NOMO-1 treated with DMSO at 0.1 percent for 48 hours (cell line): ENCODE data around the gene PHLDA2.

Experiments used
- DNase-seq: peaks from one replicate; lab custom pipeline; 2025; ENCODE audit not compliant: unreplicated experiment; lab: John Stamatoyannopoulos, UW

Gene PHLDA2

DNA sequence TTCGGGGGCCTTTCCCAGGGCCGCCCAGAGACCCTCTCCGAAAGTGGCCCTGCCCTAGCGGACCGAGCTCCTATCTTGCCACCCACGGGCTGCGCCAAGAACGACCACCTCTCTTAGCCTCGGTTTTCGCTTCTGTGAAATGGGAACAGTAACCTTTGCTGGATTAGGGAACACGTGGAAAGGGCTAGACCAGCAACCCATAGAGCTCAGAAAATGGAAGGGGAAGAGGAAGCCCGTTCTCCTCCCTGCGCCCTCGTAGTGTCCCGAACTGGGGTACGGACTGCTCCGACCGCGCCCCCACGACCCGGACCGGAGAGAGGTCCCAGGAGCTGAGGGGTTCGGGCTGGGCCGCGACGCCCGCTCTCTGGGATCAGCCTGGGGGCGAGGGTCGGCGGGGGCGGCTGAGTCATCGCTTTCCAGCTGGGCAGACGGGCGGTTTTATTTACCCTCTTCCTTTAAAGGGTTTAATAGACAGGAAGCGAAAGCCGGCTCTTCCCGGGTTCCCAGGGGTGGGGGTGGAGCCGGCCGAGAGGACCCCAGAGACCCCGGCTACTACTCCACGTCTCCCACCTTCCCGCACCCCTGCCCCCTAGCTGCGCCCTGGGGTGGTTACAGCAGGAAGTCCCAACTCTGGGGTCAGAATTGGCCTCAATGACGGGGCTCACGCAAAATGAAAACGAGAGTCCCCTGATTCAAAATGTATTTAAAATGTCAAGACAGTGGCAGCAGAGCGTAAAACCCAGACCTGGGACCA lies 907 bp upstream of the PHLDA2 start:
- DNase-seq: peak; percentile 42

DNA sequence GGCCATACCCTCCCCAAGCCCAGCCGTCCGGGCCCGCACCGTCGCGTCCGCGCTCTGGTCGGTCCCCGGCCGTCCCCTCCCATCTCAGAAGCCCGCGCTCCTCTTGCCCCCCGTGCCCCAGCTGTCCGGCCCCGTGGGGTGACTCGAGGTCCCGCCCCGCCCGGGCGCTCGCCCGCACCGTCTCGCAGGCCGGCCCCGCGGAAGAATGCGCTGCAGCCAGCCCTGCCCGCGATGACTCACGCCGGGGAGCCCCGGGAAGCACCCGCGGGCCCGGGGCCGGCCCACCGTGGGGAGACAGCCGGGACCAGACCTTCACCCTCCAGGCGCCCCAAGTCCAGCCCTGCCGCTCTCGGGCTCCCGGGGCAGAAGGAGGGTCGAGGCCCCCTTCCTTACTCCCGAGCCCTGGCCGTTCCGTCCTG lies 320 bp upstream of the PHLDA2 start:
- DNase-seq: peak; percentile 56

DNA sequence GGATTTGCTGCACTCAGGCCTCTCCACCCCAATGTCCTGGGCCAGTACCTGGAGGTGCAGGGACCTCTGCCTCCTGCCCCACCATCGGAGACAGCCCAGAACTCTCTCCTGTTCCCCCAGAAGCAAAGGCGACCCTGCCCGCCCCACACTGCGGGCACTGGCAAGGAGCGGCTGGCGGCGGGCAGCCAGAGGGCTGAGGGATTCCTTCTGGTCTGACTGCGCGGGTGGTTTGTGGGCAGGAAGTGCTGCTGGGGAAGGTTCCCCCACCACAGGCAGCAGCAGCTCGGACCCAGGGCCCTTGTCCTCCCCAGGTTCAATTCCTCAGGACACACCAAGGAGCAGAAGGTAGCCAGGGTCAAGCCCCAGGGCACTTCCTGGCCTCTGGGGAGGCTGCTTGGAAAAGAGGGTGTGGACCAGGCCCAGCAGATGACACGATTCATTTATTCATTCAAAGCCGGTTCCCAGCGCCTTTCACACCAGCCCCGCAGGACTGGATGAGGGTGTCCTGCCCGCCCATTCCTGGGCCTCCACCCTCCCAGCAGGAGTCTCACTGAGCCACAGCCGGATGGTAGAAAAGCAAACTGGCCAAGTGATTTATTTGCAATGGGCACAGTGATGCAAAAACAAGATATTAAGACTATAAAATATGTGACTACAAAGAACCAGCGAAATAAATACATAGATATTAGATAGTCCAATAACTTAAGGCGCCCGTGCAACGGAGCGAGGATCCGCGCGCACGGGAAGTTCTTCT lies 1.2 kb downstream of the PHLDA2 start:
- DNase-seq: peak; percentile 14

DNA sequence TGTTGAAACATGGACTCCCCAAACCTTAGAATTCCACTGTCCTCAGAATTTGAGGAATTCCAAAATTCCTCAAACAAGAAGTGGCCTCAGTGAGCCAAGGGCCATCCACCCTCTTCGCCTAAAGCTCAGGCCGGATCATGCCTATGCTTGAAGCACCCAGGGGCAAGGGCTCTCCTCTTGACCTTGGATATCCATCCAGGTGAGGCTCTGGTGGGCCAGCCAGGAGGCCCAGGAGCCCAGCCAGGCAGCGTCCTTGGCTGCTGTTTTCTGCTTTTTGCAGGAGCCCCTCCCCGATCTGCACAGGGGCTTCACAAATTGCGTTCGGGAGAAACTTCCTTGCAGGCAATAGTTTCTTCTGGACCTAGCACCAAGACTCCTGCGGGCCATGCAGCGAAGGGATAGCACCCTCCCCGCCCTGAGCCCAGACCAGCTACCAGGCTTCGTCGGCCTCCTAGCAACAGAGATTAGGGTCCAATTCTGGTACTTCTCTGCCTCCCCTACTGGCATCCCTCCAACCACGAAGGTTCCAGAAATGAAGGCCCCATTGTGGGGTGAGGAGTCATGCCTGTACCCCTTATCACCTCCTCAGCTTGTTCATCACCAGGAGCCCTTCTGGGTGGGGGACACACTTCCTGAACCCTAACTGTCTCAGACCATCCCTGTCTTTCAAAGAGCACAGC lies 2.0 kb downstream of the PHLDA2 start:
- no peak for DNase-seq

DNA sequence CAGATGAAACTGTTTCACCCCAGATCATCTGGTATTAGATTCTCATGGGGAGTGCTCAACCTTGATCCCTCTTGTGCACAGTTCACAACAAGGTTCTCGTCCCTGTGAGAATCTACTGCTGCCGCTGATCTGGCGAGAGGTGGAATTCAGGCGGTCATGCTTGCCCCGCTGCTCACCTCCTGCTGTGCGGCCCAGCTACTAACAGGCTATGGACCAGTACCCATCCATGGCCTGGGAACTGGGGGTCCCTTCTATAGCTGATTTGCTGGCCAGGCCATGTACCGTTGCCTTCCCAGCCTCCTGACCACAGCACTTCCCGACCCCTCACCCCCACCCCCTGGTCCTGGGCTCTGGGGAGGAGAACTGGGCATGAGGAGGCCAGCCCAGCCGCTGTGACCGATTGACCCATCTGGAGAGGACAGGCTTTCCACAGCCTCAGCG lies 2.6 kb downstream of the PHLDA2 start:
- DNase-seq: no peak

DNA sequence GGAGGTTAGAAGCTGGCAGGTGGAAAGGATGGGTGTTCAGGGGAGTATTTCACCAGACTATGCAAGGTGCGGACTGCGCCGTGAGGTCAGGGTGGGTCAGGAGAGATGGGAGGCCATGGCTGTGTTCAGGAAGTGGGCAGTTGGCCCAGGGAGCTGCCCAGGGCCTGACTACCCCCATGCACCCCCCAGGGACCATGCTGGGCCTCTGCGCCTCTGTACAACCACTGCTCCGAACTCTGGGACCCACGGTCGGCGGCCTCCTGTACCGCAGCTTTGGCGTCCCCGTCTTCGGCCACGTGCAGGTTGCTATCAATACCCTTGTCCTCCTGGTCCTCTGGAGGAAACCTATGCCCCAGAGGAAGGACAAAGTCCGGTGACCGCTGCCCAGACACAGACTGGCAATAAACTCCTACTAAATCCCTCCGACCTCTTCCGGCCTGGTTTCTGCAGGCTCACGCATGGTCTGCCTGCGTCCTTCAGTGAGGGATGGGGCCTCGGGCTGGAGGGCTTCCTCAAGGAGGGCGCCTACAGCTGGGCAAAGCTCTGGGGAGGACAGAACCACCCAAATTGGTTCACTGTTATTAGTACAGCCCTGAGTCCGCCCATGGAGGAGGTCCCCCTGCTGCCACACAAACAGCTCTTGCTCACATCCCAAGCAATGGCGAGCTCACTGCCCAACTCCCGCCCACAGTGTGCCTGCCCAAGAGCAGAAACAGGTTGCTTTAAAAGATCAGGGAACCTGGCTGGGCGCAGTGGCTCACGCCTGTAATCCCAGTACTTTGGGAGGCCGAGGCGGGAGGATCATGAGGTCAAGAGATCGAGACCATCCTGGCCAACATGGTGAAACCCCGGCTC lies 4.2 kb downstream of the PHLDA2 start:
- no peak for DNase-seq

DNA sequence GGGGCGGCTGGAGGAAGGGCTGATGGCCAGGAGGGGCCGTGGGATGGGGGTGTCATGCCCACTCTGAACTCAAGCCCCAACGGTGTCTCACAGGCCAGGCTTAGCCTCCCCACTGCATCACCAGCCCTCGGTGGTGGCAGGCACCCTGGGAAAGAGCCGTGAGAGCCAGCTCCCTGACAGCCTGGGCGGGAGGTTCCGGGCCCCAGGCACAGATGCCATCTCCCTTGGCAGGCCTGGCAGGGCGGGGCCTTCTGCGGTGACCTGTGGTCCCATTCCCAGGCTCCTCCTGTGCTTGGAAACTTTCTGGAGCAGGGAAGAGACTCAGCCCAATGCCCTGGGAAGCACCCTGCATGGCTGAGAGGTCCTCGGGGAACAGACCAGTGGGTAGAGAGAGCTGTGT lies 4.8 kb downstream of the PHLDA2 start:
- DNase-seq: no peak

DNA sequence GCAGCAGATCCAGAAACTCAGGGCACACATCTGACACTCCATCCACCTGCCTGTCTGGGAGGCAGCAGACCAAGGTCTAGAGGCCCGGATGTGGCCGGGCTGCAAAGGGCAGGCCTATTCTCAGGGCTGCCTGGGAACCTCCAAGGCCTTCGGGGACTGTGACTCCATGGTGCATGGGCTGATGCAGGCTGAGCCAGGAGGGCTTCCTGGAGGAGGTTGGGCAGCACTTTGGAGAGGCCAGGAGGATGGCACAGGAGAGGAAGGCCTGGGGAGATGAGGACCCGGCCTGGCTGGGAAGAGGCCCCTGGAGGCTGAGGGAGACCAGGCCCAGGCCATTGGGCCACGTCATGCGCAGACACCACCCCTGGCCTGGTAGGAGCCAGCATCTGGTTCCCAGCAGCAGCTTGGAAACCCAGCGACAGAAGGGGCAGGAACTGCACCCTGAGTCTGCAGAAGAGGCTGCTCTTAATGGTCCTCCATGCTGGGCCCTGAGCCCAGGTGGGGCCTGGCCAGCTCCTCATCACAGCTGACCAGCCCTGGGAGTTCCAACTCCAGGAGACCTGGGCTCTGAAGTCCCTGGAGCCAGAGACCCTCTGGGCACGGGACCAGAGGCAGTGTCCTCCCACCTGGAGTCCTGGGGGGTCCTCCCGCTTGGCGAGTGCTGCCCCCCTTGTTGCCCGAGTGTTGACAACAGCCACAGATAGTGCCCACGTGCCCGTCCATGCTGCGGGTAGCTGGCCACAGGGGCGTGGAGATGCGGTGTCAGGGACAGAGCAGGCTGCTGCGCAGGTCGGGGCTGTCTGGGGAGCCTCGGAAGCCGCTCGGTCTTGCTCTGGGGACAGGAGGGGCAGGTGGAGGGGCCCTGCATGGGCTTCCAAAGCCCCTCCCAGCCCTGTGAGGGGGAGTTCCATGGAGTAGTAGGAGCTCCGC lies 5.5 kb downstream of the PHLDA2 start:
- DNase-seq: no peak

DNA sequence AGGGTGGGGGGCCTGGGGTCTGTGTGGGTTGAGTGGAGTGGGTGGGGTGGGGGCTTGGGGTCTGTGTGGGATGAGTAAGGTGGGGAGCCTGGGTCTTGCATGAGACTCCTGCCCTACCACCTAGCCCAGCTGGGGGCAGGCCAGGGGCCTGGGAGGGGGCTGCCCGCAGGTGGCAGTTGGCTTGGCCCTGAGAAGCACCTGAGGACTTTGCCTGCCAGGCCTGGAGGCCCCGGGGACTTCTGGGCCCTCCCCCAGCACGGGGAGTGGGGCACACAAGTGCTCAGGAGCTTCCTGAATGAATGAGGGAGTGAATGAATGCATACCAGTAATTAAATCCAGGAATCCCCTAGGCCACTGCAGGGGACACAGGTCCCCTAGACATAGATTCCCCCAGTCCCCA lies 6.6 kb downstream of the PHLDA2 start:
- no peak for DNase-seq

DNA sequence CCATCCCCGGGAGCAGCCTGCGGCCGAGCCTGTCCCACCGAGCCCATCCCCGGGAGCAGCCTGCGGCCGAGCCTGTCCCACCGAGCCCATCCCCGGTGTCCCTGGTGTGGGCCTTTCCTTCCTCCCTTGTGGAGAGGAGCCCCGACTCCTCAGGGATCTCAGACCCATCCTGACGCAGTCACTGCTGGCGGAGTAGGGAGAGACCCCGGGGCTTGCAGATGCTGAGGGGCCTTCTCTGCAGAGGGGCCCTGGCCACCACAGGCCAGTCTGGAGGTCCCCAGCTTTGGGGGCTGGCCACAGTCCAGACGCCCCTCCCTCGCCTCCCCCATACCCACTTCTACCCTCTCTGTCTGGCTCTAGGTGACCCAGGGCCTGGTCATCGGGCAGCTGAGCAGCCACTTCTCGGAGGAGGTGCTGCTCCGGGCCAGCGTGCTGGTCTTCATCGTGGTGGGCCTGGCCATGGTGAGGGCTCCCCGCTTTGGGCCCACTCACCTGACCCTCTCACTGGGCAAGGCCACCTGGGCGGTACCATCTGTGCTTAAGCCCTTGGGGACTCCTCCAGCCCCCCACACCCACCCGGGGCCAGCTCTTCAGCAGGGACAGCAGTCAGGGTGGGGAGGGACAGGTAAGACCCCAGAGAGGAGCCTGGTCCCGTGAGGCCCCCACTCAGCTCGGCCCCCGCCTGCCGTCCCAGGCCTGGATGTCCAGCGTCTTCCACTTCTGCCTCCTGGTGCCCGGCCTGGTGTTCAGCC lies 7.3 kb downstream of the PHLDA2 start:
- no peak for DNase-seq

DNA sequence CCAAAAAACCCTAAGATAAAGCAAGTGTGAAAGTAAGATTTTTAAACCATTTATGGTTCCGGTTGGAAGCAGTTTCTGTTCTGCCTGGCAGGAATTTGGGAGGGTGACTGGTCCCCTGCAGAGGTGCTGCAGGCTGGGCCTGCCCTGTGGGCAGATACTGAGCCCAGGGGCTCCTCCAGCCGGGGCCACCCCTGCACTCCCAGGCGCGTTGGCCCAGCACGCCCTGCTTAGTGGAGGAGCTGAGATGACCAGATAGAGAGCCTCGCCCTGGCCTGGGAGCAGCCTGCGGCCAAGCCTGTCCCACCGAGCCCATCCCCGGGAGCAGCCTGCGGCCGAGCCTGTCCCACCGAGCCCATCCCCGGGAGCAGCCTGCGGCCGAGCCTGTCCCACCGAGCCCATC lies 8.0 kb downstream of the PHLDA2 start:
- DNase-seq: no peak

DNA sequence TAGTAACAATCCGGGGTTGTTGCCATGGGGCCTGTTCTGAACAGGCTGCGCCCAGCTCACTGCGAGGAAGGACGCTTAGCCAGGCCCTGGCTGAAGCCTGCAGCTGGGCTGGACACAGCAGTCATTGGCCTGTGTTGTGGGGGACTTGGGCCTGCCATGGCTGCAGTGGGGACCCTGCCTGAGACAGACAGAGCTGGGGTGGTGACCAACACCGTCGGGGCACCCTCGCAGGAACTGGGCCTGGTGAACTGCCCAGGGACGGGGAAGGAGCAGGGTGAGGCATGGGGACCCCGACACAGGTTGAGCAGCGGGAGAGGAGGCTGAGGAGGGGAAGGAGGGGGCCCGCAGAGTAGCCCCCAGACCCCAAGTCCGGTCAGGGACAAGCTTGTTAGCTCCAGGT lies 8.9 kb downstream of the PHLDA2 start:
- no peak for DNase-seq

DNA sequence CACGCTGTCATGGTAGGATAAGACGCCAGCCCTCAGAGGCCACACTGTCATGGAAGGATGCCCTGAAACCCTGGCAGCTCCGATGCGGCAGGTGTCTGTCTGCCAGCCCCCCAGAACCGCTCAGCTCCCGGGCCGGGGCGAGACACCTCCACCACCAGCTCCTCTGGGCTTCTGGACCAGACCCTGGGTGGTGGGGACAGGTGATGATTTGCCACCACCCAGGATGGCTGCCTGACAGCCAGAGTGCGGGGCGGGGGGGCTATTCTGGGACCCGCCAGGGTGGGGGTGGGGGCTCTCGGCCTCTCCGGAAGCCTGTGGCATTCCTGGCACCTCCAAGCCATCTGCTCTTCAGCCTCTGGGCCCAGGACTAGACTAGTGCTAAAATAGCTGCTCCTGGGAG lies 9.4 kb downstream of the PHLDA2 start:
- DNase-seq: no peak

DNA sequence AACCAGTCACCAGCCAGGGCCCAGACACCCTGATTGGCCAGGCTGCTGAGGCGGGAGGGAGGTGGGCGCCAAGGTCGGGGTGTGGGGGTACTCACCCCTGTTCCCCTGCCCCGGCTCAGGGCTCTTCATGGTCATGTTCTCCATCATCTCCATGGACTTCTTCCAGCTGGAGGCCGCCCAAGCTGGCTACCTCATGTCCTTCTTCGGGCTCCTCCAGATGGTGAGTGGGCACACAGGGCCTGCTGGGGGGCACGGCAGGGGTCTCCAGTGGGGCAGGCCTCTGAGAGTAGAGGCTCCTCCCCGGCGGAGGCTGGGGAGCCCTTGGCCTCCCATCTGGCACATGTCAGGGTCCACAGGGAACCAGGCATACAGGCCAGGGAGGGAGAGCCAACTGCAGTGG lies 10.0 kb downstream of the PHLDA2 start:
- no peak for DNase-seq

DNA sequence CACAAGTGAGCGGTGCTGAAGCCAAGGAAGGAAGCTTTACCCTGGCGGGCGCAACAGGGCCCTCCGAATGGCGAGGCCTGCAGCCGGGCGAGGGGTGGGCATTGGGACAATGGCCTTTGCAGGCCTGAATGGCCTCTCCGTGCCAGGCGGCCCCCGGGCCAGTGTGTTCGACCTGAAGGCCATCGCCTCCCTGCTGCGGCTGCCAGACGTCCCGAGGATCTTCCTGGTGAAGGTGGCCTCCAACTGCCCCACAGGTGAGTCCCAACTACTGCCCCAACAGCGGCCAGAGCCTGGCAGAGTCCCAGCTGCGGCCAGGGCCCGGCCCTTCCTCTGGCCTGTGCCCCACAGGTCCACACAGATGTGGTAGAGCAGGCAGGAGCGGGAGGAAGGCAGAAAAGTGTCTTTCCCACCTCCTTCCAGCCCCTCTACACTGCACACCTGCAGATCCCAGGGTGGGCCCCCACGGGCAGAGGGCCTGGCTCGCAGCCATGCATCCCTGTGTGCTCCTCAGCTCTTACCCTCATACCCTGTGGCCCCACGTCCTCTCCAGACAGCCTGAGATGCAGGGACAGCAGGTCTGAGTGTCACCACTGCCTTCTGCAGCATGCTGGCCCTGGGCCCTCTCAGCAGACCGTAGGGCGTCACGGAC lies 11.3 kb downstream of the PHLDA2 start:
- DNase-seq: no peak

DNA sequence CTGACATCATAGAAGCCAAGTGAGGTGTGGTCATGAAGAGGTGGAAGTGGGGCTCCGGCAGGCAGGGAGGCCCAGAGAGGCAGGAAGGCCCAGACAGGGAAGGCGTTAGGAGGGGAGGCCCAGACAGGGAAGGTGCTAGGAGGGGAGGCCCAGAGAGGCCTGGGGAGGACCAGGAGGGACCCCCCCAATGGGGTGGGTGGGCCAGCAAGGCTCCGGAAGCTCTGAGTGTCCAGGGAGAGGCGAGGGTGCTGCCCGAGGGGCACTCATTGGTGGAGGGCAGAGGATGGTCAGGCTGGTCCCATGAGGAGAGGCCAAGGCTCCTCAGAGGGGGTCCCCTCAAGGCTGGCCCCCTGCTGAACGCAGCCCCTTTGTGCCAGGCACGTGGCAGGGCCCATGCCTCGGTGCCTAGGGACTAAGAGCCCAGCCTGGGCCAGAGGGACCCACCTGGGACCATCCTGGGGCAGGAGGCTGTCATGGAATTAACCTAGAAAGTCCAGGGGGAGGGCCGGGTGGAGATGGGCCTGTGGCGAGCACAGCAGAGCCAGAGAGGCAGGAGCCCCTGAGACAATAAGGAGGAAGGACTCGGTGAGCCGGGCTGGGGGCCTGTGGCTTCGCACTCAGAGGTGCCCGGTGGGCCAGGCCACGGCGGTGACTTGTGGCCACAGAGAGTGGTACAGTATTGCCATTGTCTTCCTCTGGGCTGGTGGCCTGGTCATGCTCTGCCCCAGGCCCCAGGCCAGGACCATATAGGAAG lies 12.2 kb downstream of the PHLDA2 start:
- no peak for DNase-seq

DNA sequence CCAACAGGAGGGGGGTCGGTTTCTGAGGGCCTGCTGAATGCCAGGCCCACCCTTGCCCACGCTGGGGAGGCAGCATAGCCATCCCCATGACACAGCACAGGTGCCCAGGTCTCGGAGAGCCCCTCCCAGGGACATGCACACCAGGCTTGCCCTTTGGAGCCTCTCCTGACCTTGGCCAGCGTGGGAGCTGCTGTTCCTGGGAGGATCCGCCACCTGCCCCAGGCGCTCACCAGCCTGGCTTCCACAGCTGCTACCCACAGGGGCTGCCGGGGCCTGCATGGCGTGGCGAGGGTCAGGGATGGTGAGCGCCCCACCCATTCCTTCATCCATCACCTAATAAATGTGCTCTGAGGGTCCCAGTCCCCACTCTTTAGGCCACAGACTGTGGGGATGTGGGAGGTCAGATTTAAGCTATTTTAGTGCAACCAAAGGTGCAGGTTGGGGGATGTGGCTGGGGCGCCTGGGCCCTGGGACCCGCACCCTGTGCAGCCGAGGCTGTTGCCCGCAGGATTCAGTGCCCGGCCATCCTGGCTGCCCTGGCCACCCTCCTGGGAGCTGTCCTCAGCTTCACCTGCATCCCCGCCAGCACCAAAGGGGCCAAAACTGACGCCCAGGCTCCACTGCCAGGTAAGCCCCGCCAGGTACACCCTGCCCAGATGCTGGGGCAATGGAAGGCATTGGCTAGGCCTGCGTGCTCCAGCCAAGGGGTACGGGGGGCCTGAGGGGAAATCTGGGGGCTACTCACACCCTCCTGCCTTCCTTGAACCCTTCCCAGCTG lies 12.9 kb downstream of the PHLDA2 start:
- DNase-seq: no peak
